GM19455 (cell line): ENCODE data around the gene HFE.

Experiments
- ATAC-seq: cut with Tn5 transposase; IDR thresholded peaks from one replicate; pipeline ENCODE4 v1.9.1; 2021; ENCODE audit not compliant: unreplicated experiment

The HFE gene

GRCh38 chr6:26130581-26131249 is 43.5 kb downstream of the HFE start:
- no peak for ATAC-seq

DNA sequence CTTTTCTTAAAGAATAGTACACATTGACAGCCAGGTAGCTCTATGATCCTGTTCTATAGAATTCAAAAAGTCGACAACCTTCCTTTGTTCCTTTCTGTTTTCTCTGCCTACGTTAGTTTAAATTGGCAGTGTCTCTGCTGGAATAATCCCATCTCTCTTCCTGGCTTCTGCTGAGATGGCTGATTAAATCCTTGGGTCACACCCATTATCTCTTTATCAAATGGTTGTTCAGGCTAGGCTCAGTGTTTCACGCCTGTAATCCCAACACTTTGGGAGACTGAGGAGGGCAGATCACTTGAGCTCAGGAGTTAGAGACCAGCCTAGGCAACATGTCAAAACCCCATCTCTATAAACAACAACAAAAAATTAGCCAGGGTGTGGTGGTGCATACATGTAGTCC is 44.4 kb downstream of the HFE start:
- ATAC-seq, result no peak

GRCh38 chr6:26133730-26134129 is 46.5 kb downstream of the HFE start:
- ATAC-seq, result no peak

DNA sequence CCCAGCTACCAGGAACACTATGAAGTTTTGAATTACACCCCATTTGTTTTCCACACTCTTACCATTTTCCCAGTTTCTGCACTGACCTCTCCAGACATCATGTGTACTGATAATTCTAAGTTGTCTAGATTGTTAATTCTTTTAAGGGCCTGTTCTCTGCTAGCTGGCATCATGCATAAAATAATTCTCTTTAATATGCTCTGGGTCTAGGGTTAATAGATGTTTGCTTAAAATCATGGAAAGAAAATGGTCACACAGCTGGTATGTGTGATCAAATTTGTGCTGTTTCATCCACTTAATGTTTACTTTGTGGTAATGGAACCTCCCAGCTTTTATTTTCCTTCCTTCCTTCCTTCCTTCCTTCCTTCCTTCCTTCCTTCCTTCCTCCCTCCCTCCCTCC is 49.1 kb downstream of the HFE start:
- ATAC-seq, result no peak

DNA sequence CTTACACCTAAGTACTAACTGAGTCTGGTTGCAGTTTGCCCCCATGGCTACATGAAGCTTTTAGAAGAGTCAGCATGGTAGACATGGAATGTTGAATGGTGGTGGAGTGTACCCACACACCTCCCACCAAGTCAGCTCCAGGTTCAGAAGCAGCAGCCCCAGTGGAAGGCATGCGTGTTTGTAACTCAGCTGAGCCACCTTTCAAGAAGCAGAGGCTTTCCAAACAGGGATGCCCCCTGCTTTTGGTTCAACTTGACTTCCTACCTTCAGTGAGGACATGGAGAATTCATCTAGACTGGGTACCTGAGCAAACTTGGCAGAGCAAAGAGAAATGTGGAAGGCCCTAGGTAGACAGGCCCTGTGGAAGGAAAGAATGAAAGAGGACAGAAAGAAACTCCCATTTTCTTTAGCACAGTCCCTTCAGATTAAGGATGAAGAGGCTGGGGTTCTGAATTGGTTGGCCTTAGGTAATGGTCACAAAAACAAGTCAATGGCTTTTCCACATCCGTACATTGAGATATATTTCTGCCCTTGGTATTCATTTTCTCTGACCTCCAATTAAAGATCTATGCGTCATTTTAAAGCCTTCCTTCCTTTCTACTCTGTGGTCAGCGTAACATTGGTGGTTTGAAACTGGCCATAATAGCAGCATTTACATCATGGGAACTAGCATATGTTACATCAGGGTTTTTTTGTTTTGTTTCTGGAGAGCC is 53.2 kb downstream of the HFE start:
- no peak for ATAC-seq

DNA sequence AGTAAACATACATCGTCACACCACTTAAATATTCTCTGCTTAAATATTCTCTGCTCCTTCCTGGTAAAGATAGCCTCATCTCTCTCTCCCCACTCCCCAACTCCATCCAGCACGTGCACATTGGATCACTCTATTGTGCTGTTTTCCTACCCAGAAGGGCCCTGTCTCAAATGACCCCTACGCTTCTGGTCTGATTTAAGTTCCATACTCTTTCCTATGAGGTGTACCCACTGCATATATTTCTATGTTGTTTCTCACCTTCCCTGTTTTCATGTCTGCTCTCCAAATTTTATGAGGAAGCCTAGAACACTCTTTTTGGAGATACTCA is 53.7 kb downstream of the HFE start:
- ATAC-seq, result no peak

GRCh38 chr6:26141378-26141904 is 54.2 kb downstream of the HFE start:
- ATAC-seq, result no peak

DNA sequence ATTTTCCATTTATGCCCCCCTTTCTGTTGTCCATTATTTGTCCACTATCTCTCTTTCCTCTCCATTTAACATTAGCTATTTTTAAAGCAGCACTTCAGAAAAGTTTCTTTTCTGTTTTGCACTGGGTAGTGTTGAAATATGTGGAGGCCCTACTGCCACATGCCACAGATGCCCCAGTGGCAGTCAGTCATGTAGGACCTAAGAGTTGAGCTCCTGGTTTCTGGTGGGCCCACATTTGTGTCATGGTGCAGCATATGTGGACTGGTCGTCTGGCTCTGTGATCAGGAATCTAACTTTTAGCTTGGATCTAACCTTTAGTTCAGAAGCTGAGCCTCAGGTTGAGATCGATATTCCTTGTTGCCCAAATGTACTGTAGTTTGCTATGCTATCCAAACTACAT is 54.8 kb downstream of the HFE start:
- no peak for ATAC-seq
